Activated B cell treated with CpG ODN at 0.5 μM for 24 hours (primary cell): ENCODE results near the gene SAFB. TPM values are rescaled to one million over a fixed set of nuclear protein-coding genes. Genes with fewer than 3 reads are reported as not detected.

Experiments used
- ATAC-seq: fragments of 200-7000 bp; cut with Tn5 transposase; one replicate; pipeline ENCODE4 v1.10.0; 2021; ENCODE audit warnings: low read depth, mild to moderate bottlenecking, moderate library complexity
- CTCF ChIA-PET: fragments of 350-600 bp; sonication (Branson Sonifier 250); formaldehyde crosslinking; loops from one replicate; lab custom pipeline; 2021; ENCODE audit warnings: antibody characterized with exemption; lab: Charles Lee
- POLR2A ChIA-PET: fragments of 350-600 bp; sonication (Branson Sonifier 250); formaldehyde crosslinking; loops from one replicate; lab custom pipeline; 2021; ENCODE audit warnings: antibody characterized with exemption; lab: Charles Lee
- DNase-seq: peaks from one replicate; pipeline ENCODE4 v3.0.0; 2022
- H3K27ac Mint-ChIP-seq: one replicate; pipeline ENCODE4 v1.8.0; 2020; ENCODE audit warnings: mixed read lengths
- H3K27me3 Mint-ChIP-seq: one replicate; pipeline ENCODE4 v1.8.0; 2021; ENCODE audit warnings: mixed read lengths
- H3K36me3 Mint-ChIP-seq: one replicate; pipeline ENCODE4 v1.8.0; 2021; ENCODE audit warnings: low read depth, mixed read lengths
- H3K4me1 Mint-ChIP-seq: one replicate; pipeline ENCODE4 v1.8.0; 2021; ENCODE audit warnings: mixed read lengths
- H3K4me3 Mint-ChIP-seq: one replicate; pipeline ENCODE4 v1.8.0; 2020; ENCODE audit warnings: mild to moderate bottlenecking, mixed read lengths
- H3K9me3 Mint-ChIP-seq: one replicate; pipeline ENCODE4 v1.8.0; 2020; ENCODE audit warnings: mixed read lengths
- intact Hi-C: fragments of 100-400 bp; cut with micrococcal nuclease; formaldehyde crosslinking; loops from one replicate; pipeline ENCODE4 v1.15.1; 2024
- total RNA-seq: library from RNA; stranded (reverse); gene quantifications from 2 replicates; pipeline ENCODE4 v1.2.3, GENCODE V29; 2022
- TF ChIP-seq, protein P1 (sequence below): fragments of 200-600 bp; IDR thresholded peaks from one replicate; pipeline ENCODE4 v1.8.0; 2022; ENCODE audit warnings: antibody characterized with exemption, mild to moderate bottlenecking

Gene SAFB
- total RNA-seq, 1 donor from 2014 or later = 171 TPM

DNA sequence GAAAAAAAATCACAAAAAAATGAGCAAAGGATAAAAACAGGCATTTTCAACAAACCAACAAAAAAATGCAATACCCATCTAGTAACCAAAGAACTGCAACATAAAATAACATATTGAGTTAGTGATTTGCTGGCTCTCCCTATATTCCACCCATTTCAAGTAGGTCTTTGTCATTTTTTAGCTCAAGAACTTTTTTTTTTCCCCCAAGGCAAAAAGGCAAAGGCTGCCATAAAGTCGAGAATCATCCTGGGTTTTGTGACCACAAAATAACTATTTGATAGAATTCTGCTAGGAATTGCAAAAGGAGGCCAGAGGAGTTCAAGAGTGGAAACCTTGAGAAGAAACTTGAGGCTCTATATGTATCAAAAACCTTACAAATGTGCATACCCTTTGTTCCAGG lies 5.8 kb upstream of the SAFB start:
- ATAC-seq (no peak), DNase-seq (no peak)
- peaks cover 40% of the 10 kb centered on the region for H3K4me1 Mint-ChIP-seq
- CTCF ChIA-PET = no interaction called here
- H3K4me3 Mint-ChIP-seq = no peak overlapping the region
- no peaks in the 10 kb centered on the region for H3K9me3 Mint-ChIP-seq
- H3K27ac Mint-ChIP-seq = no peak overlapping the region
- TF ChIP-seq, protein P1, sequence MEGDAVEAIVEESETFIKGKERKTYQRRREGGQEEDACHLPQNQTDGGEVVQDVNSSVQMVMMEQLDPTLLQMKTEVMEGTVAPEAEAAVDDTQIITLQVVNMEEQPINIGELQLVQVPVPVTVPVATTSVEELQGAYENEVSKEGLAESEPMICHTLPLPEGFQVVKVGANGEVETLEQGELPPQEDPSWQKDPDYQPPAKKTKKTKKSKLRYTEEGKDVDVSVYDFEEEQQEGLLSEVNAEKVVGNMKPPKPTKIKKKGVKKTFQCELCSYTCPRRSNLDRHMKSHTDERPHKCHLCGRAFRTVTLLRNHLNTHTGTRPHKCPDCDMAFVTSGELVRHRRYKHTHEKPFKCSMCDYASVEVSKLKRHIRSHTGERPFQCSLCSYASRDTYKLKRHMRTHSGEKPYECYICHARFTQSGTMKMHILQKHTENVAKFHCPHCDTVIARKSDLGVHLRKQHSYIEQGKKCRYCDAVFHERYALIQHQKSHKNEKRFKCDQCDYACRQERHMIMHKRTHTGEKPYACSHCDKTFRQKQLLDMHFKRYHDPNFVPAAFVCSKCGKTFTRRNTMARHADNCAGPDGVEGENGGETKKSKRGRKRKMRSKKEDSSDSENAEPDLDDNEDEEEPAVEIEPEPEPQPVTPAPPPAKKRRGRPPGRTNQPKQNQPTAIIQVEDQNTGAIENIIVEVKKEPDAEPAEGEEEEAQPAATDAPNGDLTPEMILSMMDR = no peak
- peaks cover 89% of the 10 kb centered on the region for H3K36me3 Mint-ChIP-seq
- POLR2A ChIA-PET = interaction anchor here (0.6 kb wide), 1 partner anchor 12 kb away, joined by 6 read pairs; no protein-coding TSS in a partner anchor
- intact Hi-C loops = no loop called here
- no peaks in the 10 kb centered on the region for H3K27me3 Mint-ChIP-seq

DNA sequence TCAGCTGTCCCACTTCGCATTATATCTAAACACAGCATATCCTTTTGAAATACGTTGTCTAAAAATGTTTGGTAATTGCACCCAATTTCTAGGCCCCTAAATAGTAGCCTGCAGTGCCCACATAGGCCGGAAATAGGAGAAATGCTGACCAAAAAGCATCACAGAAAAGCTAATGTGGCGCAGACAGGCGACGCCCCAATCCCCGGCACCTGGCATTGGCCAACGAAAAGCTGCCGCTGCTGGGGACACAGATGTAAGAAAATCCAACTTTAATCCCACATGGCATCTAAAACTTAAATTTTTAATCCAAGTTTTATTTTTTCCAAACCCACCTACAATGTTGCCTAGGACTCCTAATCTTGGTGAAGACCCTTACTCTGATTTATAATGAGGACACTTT lies 4.3 kb upstream of the SAFB start:
- Mint-ChIP-seq H3K27ac (no peak overlapping the region), H3K27me3 (peaks cover 2% of the 10 kb centered on the region), H3K36me3 (peaks cover 85% of the 10 kb centered on the region), H3K4me3 (no peak overlapping the region), H3K9me3 (no peaks in the 10 kb centered on the region), H3K4me1 (peaks cover 47% of the 10 kb centered on the region)
- ChIA-PET POLR2A (interaction anchor here (0.8 kb wide), 1 partner anchor 102 kb away, joined by 3 read pairs; the partner anchor contains the start of gene CATSPERD), CTCF (no interaction called here)
- ATAC-seq = no peak
- TF ChIP-seq, protein P1 = no peak
- no peak for DNase-seq
- intact Hi-C loops = no loop called here

DNA sequence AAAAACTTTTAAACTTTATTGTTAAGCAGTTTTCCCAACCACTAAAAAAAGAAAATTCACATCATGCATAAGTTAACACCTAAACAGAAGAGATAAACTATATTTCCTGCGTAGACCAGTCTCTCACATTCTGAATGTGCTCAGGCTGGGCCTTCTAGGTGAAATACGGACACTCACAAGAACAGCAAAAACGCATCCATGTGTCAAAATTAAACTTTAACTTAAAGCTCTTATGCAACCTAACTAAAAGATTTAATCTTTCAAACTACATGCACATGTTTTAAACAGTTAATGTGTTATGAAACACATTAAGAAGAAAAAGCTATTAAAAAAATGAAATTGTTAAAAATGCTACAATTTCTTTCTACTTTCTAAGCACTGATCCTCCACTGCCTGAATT lies 2.9 kb upstream of the SAFB start:
- TF ChIP-seq, protein P1 = no peak
- ATAC-seq = no peak
- Mint-ChIP-seq H3K9me3 (no peaks in the 10 kb centered on the region), H3K27me3 (peaks cover 2% of the 10 kb centered on the region), H3K4me1 (peaks cover 57% of the 10 kb centered on the region), H3K36me3 (peaks cover 83% of the 10 kb centered on the region), H3K4me3 (no peak overlapping the region), H3K27ac (peak overlapping the region; percentile 15)
- DNase-seq = no peak
- ChIA-PET POLR2A (no interaction called here), CTCF (no interaction called here)
- intact Hi-C loops = loop anchor here (5.0 kb wide), 3 partner anchors 172 to 898 kb away; partner anchors contain the start of genes DPP9, DUS3L, NDUFA11 and VMAC

DNA sequence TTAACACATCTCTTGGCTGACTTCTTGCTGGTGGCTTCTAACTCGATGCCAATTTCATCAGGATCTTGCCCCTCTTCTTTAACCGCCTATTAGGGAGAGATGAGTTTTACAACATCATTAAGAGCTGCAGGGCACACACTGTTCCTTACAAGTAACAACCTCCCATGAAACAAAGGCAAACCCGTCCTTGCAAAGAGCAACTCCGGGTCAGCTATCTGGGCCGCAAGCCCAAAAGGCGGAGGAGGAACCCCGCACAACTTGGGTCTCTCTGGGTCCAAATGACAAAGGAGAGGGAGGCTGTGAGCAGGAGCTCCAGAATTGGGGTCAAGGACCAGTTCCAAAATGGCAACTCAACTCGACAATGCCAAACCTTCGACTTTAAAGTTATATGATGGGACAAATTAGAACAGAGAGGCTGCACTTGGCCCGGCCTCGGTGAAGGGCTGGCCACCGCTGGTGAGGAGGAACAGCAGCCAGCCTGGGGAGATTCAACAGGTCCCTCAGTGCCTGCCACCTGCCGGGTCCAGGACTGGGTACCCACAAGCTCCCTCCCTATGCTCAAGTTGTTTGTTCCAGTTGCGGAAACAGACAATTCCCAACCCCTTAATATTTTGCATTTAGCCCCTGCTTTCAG lies 1.5 kb upstream of the SAFB start:
- H3K9me3 Mint-ChIP-seq = no peaks in the 10 kb centered on the region
- POLR2A ChIA-PET = interaction anchor here (0.6 to 2.9 kb wide), 11 partner anchors 12 to 897 kb away, joined by 3 to 39 read pairs (median 6); partner anchors contain the start of genes CATSPERD, DPP9, KDM4B and LONP1
- H3K36me3 Mint-ChIP-seq = peaks cover 83% of the 10 kb centered on the region
- intact Hi-C loops = loop anchor here (5.0 kb wide), 3 partner anchors 171 to 899 kb away; partner anchors contain the start of genes DPP9, DUS3L, NDUFA11 and VMAC
- DNase-seq = no peak
- peaks cover 2% of the 10 kb centered on the region for H3K27me3 Mint-ChIP-seq
- peak overlapping the region; percentile 100 for H3K4me3 Mint-ChIP-seq
- H3K27ac Mint-ChIP-seq = peak overlapping the region; percentile 90
- H3K4me1 Mint-ChIP-seq = peaks cover 72% of the 10 kb centered on the region
- TF ChIP-seq, protein P1 = no peak
- ATAC-seq = no peak
- CTCF ChIA-PET = interaction anchor here (3.4 kb wide), 1 partner anchor 68 kb away, joined by 11 read pairs; the partner anchor contains the start of gene RPL36

DNA sequence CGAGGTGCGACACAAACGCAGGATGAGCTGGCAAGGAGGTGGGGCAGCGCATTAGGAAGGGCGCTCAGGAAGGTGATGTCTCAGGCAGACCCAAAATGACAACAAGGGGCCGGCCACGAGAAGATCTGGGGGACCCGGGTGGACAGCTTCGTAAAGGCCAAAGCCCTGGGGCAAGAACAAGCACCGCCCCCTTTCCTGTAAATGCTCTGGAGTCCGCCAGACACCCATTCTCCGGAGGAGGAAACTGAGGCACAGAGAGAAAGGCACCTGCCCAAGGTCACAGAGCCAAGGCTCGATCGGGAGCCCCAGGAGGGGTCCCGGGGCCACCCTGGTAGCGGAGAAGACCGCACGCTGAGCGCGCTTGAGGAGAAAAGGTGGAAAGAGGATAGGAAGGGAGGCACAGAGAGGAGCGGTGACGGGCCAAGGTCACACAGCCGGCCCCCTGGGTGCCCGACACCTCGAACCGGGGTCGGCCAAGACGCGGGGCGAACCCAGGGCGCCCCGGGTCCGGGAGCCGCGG lies 878 bp upstream of the SAFB start:
- Mint-ChIP-seq H3K4me3 (peak overlapping the region; percentile 100), H3K27me3 (peaks cover 2% of the 10 kb centered on the region), H3K4me1 (peaks cover 76% of the 10 kb centered on the region), H3K27ac (peak overlapping the region; percentile 90), H3K9me3 (no peaks in the 10 kb centered on the region), H3K36me3 (peaks cover 86% of the 10 kb centered on the region)
- TF ChIP-seq, protein P1 = no peak
- POLR2A ChIA-PET = interaction anchor here (0.6 to 3.7 kb wide), 28 partner anchors 8 to 1637 kb away, joined by 3 to 57 read pairs (median 4); partner anchors contain the start of genes CATSPERD, DPP9, DUS3L and EEF2
- ATAC-seq (no peak), DNase-seq (no peak)
- intact Hi-C loops = loop anchor here (1.0 to 5.0 kb wide), 8 partner anchors 58 to 900 kb away; partner anchors contain the start of genes CATSPERD, DPP9, DUS3L and FEM1A
- CTCF ChIA-PET = interaction anchor here (3.4 kb wide), 1 partner anchor 68 kb away, joined by 11 read pairs; the partner anchor contains the start of gene RPL36
